ENCODE measurements around the gene NPBWR2.

Gene NPBWR2

DNA sequence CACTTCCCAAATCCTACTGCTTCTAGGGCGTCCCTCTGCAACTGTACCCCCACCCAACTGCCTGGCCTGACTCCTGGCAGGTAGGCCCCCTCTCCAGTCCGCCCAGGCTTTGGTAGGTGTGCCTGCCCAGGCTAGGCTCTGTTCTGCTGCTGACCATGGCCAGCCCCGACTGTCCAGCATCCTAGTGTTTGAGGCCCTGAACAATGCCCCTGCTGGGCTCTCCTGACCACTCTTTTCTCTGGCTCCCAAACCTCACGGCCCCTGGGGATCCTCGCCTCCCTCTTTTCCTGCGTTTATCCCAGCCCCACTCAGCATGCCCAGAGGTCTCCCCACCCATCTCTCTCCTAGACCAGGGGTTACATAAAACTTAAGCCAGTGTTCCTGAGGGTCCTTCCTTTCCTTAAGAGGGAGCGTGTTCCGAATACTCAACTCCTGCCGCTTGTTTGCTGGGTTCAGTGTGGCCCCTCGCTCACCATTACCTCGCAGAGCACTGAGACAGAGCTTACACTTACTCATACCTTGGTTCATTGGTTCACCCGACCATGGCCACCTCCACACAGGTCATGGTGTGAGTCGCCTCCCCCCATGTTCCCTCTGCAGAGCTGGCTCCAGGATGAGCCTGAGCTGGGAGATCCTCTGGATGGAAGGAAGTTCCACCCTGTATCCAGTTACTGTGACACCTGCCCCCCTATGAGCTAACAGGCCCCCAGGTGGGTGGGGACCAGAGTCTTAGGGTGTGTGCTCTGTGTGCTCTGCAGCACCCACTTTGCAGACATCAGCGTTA lies 35.8 kb upstream of the NPBWR2 start:
- TF ChIP-seq, protein P1, sequence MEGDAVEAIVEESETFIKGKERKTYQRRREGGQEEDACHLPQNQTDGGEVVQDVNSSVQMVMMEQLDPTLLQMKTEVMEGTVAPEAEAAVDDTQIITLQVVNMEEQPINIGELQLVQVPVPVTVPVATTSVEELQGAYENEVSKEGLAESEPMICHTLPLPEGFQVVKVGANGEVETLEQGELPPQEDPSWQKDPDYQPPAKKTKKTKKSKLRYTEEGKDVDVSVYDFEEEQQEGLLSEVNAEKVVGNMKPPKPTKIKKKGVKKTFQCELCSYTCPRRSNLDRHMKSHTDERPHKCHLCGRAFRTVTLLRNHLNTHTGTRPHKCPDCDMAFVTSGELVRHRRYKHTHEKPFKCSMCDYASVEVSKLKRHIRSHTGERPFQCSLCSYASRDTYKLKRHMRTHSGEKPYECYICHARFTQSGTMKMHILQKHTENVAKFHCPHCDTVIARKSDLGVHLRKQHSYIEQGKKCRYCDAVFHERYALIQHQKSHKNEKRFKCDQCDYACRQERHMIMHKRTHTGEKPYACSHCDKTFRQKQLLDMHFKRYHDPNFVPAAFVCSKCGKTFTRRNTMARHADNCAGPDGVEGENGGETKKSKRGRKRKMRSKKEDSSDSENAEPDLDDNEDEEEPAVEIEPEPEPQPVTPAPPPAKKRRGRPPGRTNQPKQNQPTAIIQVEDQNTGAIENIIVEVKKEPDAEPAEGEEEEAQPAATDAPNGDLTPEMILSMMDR (IDR thresholded peaks at IDR 0.05; ENCODE audit: borderline replicate concordance, control extremely low read depth, extremely low read depth, insufficient read depth, missing control alignments) = no peak
- DNase-seq (ENCODE audit: low spot score) = no peak
- in situ Hi-C loops (cut with MboI; ENCODE audit: low sequenced_read_pairs, unreplicated experiment) = no loop called here

DNA sequence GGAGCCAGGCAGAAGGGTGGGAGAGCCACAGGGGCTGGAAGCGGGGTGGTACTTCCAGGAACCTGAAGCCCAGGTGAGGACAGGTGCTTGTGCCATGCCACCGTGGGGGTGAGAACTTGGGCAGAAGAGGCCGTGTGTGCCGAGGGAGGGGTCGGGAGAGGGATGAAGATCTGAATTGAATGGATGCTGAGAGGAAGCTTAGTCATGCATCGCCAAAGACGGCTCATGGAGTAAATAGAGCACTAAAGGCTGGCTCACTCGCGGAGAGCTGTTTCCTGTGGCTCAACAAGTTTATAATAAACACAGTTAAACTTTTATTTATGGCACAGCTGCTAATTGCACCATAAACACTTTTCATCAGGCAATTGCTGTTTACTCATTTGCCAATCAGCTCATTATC lies 35.2 kb upstream of the NPBWR2 start:
- no peak for DNase-seq (ENCODE audit: low spot score)
- in situ Hi-C loops (cut with MboI; ENCODE audit: low sequenced_read_pairs, unreplicated experiment) = no loop called here
- TF ChIP-seq, protein P1 (IDR thresholded peaks at IDR 0.05; ENCODE audit: borderline replicate concordance, control extremely low read depth, extremely low read depth, insufficient read depth, missing control alignments) = no peak

DNA sequence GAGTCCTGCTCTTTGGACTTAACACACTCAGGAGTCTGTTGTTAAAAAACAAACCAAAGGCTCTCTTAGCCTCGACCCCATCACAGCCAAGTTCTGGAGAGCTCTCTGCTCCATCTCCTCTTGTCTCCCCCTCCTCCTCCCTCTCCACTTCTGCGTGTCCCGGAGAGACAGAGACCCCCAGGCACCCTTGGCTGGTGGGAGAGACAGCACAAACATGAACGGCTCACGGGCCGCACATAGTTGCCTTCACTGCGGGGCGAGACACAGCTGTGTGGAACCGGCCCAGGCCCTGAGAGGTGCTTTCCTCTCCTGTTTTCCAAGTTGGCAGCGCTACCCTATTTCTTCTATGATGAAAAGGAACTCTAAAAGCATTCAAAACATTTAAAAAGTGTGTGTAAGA lies 33.6 kb upstream of the NPBWR2 start:
- in situ Hi-C loops (cut with MboI; ENCODE audit: low sequenced_read_pairs, unreplicated experiment) = no loop called here
- TF ChIP-seq, protein P1 (IDR thresholded peaks at IDR 0.05; ENCODE audit: borderline replicate concordance, control extremely low read depth, extremely low read depth, insufficient read depth, missing control alignments) = no peak
- DNase-seq (ENCODE audit: low spot score) = no peak

DNA sequence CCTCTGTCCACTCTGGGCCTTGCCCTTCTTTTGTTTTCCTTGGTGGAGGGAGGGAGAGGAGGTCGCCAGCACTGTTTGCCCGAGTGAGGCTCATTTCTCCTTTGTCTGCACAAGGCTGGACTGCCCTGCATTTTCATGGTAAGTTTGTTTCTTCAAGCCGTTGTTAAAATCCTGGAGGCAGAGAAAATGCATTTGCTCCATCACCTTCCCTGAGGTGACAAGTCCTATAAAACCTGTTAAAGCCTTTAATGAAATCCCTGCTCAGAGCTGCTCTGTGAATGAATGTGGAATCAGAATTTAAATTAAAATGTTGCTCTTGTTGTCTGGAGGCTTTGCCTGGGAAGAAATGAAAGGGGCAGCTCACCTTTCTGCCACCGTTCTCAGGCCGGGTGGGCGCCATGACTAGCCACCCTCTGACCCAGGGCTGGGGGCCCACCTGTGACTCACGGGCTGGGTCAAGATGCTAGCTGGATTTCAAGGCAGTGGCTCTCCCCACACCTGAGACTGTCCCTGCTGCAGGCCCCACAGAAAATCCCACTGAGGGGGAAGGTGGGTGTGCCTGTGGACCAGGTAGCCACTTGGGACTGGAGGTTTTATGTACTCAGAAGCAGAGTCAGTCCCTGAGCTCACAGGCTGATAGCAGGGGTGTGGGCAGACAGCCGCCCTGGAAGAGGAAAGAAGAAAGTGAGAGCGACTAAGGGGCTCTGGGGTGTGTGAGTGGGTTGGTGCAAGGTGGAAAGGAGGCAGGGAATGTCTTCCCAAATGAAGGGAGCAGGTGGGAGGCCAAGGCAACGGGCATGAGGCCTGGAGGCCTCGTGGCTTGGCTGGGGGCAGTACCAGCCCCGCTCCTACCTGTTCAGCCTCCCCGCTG lies 32.9 kb upstream of the NPBWR2 start:
- DNase-seq (ENCODE audit: low spot score) = no peak
- in situ Hi-C loops (cut with MboI; ENCODE audit: low sequenced_read_pairs, unreplicated experiment) = no loop called here
- TF ChIP-seq, protein P1 (IDR thresholded peaks at IDR 0.05; ENCODE audit: borderline replicate concordance, control extremely low read depth, extremely low read depth, insufficient read depth, missing control alignments) = no peak

DNA sequence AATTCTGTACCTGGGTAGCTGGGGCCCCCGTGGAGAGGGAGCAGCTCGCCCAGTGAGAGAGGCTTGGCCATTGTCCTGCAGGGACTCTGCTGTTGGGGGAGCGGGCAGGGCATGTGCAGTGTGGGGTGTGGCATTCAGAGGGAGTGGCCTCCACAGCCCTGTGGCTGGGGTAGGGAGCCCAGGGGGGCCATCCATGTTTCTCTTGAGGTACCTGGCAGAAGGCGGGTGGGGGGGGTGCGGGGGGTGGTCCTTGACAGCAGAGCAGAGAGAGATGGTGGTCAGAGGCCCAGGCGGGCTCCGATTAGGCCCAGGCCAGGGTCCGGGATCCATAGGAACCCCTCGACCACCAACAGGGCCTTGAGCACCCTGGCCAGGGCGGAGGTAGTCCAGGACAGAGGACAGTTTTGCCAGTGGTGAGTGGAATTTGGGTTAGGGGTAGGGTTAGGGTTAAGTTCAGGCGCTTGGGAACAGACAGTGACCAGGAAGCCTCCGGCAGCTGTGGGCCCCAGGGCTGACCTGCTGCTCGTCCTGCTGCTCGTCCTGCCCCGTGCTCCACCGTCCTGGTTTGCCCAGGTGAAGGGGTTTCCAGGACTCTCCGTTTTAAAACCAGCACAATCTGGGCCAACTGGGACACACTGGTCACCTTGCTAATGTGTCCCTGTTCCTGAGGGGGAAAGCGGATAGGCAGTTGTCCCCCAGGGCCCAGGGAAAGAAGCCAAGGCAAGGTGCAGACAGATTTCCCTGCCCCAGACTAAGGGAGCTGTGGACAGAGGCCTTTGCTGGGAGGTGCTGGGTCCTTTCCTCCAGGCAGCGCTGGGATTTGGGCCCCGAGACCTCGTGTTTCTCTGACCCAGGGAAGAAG lies 32.1 kb upstream of the NPBWR2 start:
- no peak for DNase-seq (ENCODE audit: low spot score)
- TF ChIP-seq, protein P1 (IDR thresholded peaks at IDR 0.05; ENCODE audit: borderline replicate concordance, control extremely low read depth, extremely low read depth, insufficient read depth, missing control alignments) = no peak
- in situ Hi-C loops (cut with MboI; ENCODE audit: low sequenced_read_pairs, unreplicated experiment) = no loop called here

DNA sequence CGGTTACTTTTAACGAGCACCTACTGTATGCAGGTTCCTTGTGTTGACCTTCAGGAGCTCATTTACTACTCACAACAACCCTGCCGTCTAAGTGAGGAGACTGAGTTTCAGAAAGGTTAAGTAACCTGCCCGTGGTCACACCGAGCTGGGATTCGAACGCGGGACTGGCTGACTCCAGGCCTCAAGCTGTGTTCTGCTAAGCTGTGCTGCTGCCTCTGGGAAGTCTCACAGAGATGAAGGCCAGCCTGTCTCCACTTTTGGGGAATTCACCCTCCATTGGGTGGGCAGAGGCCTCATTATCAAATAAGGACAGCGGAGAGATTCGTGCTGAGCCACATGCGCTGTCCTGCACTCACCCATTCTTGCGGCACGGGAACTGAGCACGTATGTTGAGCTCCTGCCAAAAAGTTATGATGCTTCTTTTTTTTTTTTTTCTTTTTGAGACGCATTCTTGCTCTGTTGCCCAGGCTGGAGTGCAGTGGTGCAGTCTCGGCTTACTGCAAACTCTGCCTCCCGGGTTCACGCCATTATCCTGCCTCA lies 31.0 kb upstream of the NPBWR2 start:
- in situ Hi-C loops (cut with MboI; ENCODE audit: low sequenced_read_pairs, unreplicated experiment) = no loop called here
- TF ChIP-seq, protein P1 (IDR thresholded peaks at IDR 0.05; ENCODE audit: borderline replicate concordance, control extremely low read depth, extremely low read depth, insufficient read depth, missing control alignments) = no peak
- DNase-seq (ENCODE audit: low spot score) = no peak

Data from GM13976 (cell line).